Testis (tissue), 2 donors: ENCODE data around the gene OR2J3.

Experiments used
- CTCF ChIP-seq, 3 experiments: fragments of 450-650 bp in 2 of 3; fragments of 200-600 bp in 1 of 3; sonication (generic) in 1 of 3; IDR thresholded peaks; one replicate each; pipeline ENCODE4 v1.5.1; 2016 to 2019; ENCODE audit warnings: antibody characterized with exemption in 3 of 3, mild to moderate bottlenecking in 2 of 3, moderate library complexity in 1 of 3
- POLR2A ChIP-seq: fragments of 450-650 bp; IDR thresholded peaks from one replicate; pipeline ENCODE4 v1.6.1; 2017; ENCODE audit warnings: antibody characterized with exemption, mild to moderate bottlenecking, moderate library complexity

- no peak for TF ChIP-seq CTCF (IDR thresholded peaks at IDR 0.05)
- TF ChIP-seq POLR2A, result no peak
Observed at GRCh38 chr6:29087213-29087612, 20.6 kb upstream of the OR2J3 start, which contains the start of gene OR2B3.
